GM18498 (cell line): ENCODE measurements around the gene FHL5.
"Not testable (repeated sequence)": the region's sequence is repeated elsewhere in the genome, so short reads cannot be mapped to it uniquely, and the experiment has no call there.

Experiments used
- ATAC-seq: cut with Tn5 transposase; IDR thresholded peaks from one replicate; pipeline ENCODE4 v1.9.1; 2021; ENCODE audit warnings: mild to moderate bottlenecking, moderate library complexity; ENCODE audit not compliant: unreplicated experiment

Gene FHL5

GRCh38 chr6:96608074-96608473 is 45.1 kb downstream of the FHL5 start:
- no peak for ATAC-seq

- ATAC-seq = peak; percentile 46
Measured at GRCh38 chr6:96610019-96610418, 47.1 kb downstream of the FHL5 start.

GRCh38 chr6:96611342-96611991 is 48.5 kb downstream of the FHL5 start:
- ATAC-seq = peak; percentile 71

GRCh38 chr6:96613291-96613999 is 50.5 kb downstream of the FHL5 start:
- peak; percentile 61 for ATAC-seq

- no peak for ATAC-seq
Measured at GRCh38 chr6:96620851-96621250, 57.9 kb downstream of the FHL5 start.

- peak; percentile 39 for ATAC-seq
Measured at GRCh38 chr6:96621983-96622382, 59.1 kb downstream of the FHL5 start.

- peak; percentile 52 for ATAC-seq
Measured at GRCh38 chr6:96624957-96625356, 62.0 kb downstream of the FHL5 start.

- peak; percentile 89 for ATAC-seq
Measured at GRCh38 chr6:96626759-96627364, 63.9 kb downstream of the FHL5 start.

- ATAC-seq = no peak
Measured at GRCh38 chr6:96631248-96631647, 68.3 kb downstream of the FHL5 start.

- not testable (repeated sequence) for ATAC-seq
Measured at GRCh38 chr6:96637979-96638378, 75.1 kb downstream of the FHL5 start.

GRCh38 chr6:96645106-96645505 is 82.2 kb downstream of the FHL5 start:
- no peak for ATAC-seq

GRCh38 chr6:96649926-96650325 is 87.0 kb downstream of the FHL5 start:
- ATAC-seq = peak; percentile 73

GRCh38 chr6:96651816-96652215 is 88.9 kb downstream of the FHL5 start:
- peak; percentile 55 for ATAC-seq

- no peak for ATAC-seq
Measured at GRCh38 chr6:96652552-96652951, 89.6 kb downstream of the FHL5 start.

GRCh38 chr6:96653181-96653580 is 90.3 kb downstream of the FHL5 start:
- ATAC-seq = no peak

GRCh38 chr6:96656567-96656966 is 93.6 kb downstream of the FHL5 start:
- ATAC-seq = no peak

- ATAC-seq = no peak
Measured at GRCh38 chr6:96657344-96657743, 94.4 kb downstream of the FHL5 start.

GRCh38 chr6:96659084-96659845 is 96.3 kb downstream of the FHL5 start:
- peak; percentile 72 for ATAC-seq
